Endothelial cell of umbilical vein (primary cell): ENCODE measurements around the gene PNPLA5. TPM values are rescaled to one million over a fixed set of nuclear protein-coding genes. Genes with fewer than 3 reads are reported as not detected.

Experiments used
- BruUV-seq: library from RNA; stranded (reverse); fragments of 400-500 nt; replicated peaks from 2 replicates; lab custom pipeline; 2021; lab: Mats Ljungman, UMichigan
- CTCF ChIA-PET: fragments of 300-600, 350-600 bp; sonication (Branson Sonifier 250); formaldehyde crosslinking; loops from one replicate; lab custom pipeline; 2021; ENCODE audit warnings: antibody characterized with exemption, inconsistent platforms; lab: Charles Lee
- POLR2A ChIA-PET: fragments of 300-600, 350-600 bp; sonication (Branson Sonifier 250); formaldehyde crosslinking; loops from one replicate; lab custom pipeline; 2021; ENCODE audit warnings: antibody characterized with exemption, inconsistent platforms; lab: Charles Lee
- DNase-seq: peaks from one replicate; pipeline ENCODE4 v3.0.0-alpha.2; 2011; ENCODE audit warnings: low read depth, low spot score
- FAIRE-seq: peaks from 2 replicates; lab custom pipeline; 2011; peaks lifted over from hg19 to GRCh38; lab: Jason Lieb, UNC
- H2AFZ ChIP-seq: 2 replicates; pipeline ENCODE4 v1.6.0; 2012; ENCODE audit warnings: low read depth, low read length, control low read depth, inconsistent platforms
- H3K27ac ChIP-seq: 2 replicates; pipeline ENCODE4 v1.5.1; 2011; ENCODE audit warnings: low read depth, mild to moderate bottlenecking, control low read depth, low read length, moderate library complexity; ENCODE audit not compliant: insufficient read depth
- H3K27me3 ChIP-seq, 2 experiments: 2 replicates each; pipeline versions ENCODE4 v1.6.0 to v1.6.1; 2011; ENCODE audit warnings: low read length in 2 of 2, mixed read lengths in 1 of 2; ENCODE audit not compliant: control insufficient read depth in 2 of 2, insufficient read depth in 2 of 2
- H3K36me3 ChIP-seq, 2 experiments: 2 replicates in 1 of 2; 3 replicates in 1 of 2; pipeline ENCODE4 v1.5.1; 2011; ENCODE audit warnings: low read length in 2 of 2, mild to moderate bottlenecking in 1 of 2, moderate library complexity in 1 of 2; ENCODE audit not compliant: control insufficient read depth in 2 of 2, insufficient read depth in 2 of 2; ENCODE audit errors: extremely low read depth in 1 of 2
- H3K4me1 ChIP-seq: 3 replicates; pipeline ENCODE4 v1.5.1; 2011; ENCODE audit warnings: mild to moderate bottlenecking, low read length; ENCODE audit not compliant: control insufficient read depth, insufficient read depth; ENCODE audit errors: extremely low read depth
- H3K4me2 ChIP-seq: 2 replicates; pipeline ENCODE4 v1.6.1; 2011; ENCODE audit warnings: low read length, control low read depth, mixed read lengths; ENCODE audit not compliant: insufficient read depth
- H3K4me3 ChIP-seq, 3 experiments: fragments of 200-600 bp in 1 of 3; sonication (generic), shearing (Covaris generic) in 1 of 3; replicated peaks in 1 of 3; 2 replicates each; pipeline ENCODE4 v1.5.1; 2011 to 2016; ENCODE audit warnings: control low read depth in 3 of 3, low read length in 3 of 3, mild to moderate bottlenecking in 2 of 3, inconsistent platforms in 1 of 3, low read depth in 1 of 3, moderate library complexity in 1 of 3; ENCODE audit not compliant: insufficient read depth in 1 of 3
- H3K79me2 ChIP-seq: 2 replicates; pipeline ENCODE4 v1.6.0; 2012; ENCODE audit warnings: low read length, inconsistent platforms; ENCODE audit not compliant: control insufficient read depth, insufficient read depth
- H3K9ac ChIP-seq: replicated peaks from 2 replicates; pipeline ENCODE3; 2011; ENCODE audit warnings: low read length, control low read depth; ENCODE audit not compliant: insufficient read depth; ENCODE audit errors: extremely low read depth
- H3K9me1 ChIP-seq: replicated peaks from 3 replicates; pipeline ENCODE4 v1.6.0; 2011; ENCODE audit warnings: mild to moderate bottlenecking, low read length; ENCODE audit not compliant: control insufficient read depth, insufficient read depth; ENCODE audit errors: extremely low read depth
- H3K9me3 ChIP-seq: replicated peaks from 2 replicates; pipeline ENCODE4 v1.5.1; 2012; ENCODE audit warnings: low read length, inconsistent platforms; ENCODE audit not compliant: control insufficient read depth, insufficient read depth
- H4K20me1 ChIP-seq: replicated peaks from 2 replicates; pipeline ENCODE3; 2011; ENCODE audit warnings: mild to moderate bottlenecking, low read length; ENCODE audit not compliant: control insufficient read depth, insufficient read depth; ENCODE audit errors: extremely low read depth
- EZH2 ChIP-seq: IDR thresholded peaks from 2 replicates; pipeline ENCODE4 v1.6.1; 2012; ENCODE audit warnings: borderline replicate concordance, low read depth, mild to moderate bottlenecking, moderate library complexity, low read length, inconsistent platforms; ENCODE audit not compliant: severe bottlenecking
- FOS ChIP-seq: IDR thresholded peaks from 2 replicates; pipeline ENCODE4 v1.6.1; 2011; ENCODE audit warnings: mild to moderate bottlenecking, low read length, moderate library complexity, borderline replicate concordance; ENCODE audit not compliant: insufficient read depth
- GATA2 ChIP-seq: IDR thresholded peaks from 2 replicates; pipeline ENCODE4 v1.7.0; 2011; ENCODE audit warnings: low read depth, mild to moderate bottlenecking, moderate library complexity, mixed read lengths, low read length; ENCODE audit not compliant: insufficient read length, insufficient read depth
- JUN ChIP-seq: IDR thresholded peaks from 2 replicates; pipeline ENCODE4 v1.6.1; 2011; ENCODE audit warnings: borderline replicate concordance, low read depth; ENCODE audit not compliant: insufficient read length, insufficient read depth
- MAX ChIP-seq: IDR thresholded peaks from 2 replicates; pipeline ENCODE4 v1.6.1; 2011; ENCODE audit not compliant: insufficient read depth, insufficient read length
- MYC ChIP-seq: IDR thresholded peaks from one replicate; pipeline ENCODE4 v1.6.1; 2011; ENCODE audit warnings: mild to moderate bottlenecking, low read depth, low read length
- dilution Hi-C: fragments of 300-500 bp; cut with MboI; formaldehyde crosslinking; loops from one replicate; pipeline ENCODE4 v1.15.0; 2019; ENCODE audit warnings: low sequenced_read_pairs; ENCODE audit not compliant: extremely low pct_ligation_motif_present
- intact Hi-C: fragments of 100-400 bp; cut with micrococcal nuclease; formaldehyde crosslinking; loops from one replicate; pipeline ENCODE4 v1.10.0; 2022
- polyA plus RNA-seq, 4 experiments: library from polyadenylated mRNA; depleted of rRNA in 3 of 4; stranded (reverse) in 3 of 4; unstranded in 1 of 4; fragments of >200 nt; gene quantifications; 2 replicates each; pipeline versions ENCODE4 v1.2.1 to v1.2.3, GENCODE V29; 2011 to 2012; ENCODE audit warnings: missing spikeins in 1 of 4
- total RNA-seq: library from RNA; stranded (reverse); gene quantifications from 2 replicates; pipeline ENCODE4 v1.2.3, GENCODE V29; 2021

The PNPLA5 gene
- total and polyA plus RNA-seq, 2 donors (not counting 3 experiments of a cell fraction or from before 2014, with no cell fraction given), result not detected

DNA sequence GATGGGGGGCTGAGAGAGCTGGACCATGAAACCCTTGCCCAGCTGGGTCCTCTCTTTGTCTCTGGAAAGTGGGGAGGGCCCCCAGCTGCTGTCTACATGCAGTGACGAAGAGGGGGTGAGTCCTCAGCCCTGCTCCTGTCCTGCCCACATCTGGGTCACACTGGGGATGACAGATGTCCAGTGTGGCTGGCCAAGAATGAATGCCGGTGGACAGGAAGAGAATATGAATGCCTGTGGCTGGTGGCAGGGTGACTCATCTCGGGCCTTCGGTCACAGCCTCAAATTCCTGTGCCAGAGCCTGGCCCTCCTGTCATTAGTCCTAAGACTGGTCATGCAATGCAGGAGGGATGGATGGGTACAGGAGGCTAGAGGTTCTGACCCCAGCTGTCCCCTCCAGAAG, 29.6 kb upstream of the PNPLA5 start:
- dilution Hi-C loops, result no loop called here
- Histone ChIP-seq H3K9me3 (no peaks in the 10 kb centered on the region), H3K4me2 (no peak overlapping the region), H3K27ac (no peak overlapping the region), H3K4me3 (no peak overlapping the region), H3K36me3 (no peaks in the 10 kb centered on the region), H3K4me1 (peaks cover 30% of the 10 kb centered on the region), H3K9me1 (no peaks in the 10 kb centered on the region), H2AFZ (no peak overlapping the region), H3K79me2 (no peaks in the 10 kb centered on the region), H3K9ac (no peak overlapping the region), H3K27me3 (no peaks in the 10 kb centered on the region), H4K20me1 (no peaks in the 10 kb centered on the region)
- FAIRE-seq (peak; percentile 90), DNase-seq (no peak)
- CTCF ChIA-PET, result interaction anchor here (1.1 to 3.1 kb wide), 5 partner anchors 25 to 705 kb away, joined by 3 to 13 read pairs (median 6); no protein-coding TSS in a partner anchor
- POLR2A ChIA-PET, result no interaction called here
- TF ChIP-seq MYC (no peak), FOS (peak; percentile 49), EZH2 (no peak), JUN (peak; percentile 57), MAX (no peak), GATA2 (no peak)
- BruUV-seq, result no TSS peak
- intact Hi-C loops, result loop anchor here (5.0 to 10.0 kb wide), 2 partner anchors 734 to 763 kb away; partner anchors contain the start of gene TTLL12
